MCF 10A (cell line): ENCODE results near the gene IQCN. TPM values are rescaled to one million over a fixed set of nuclear protein-coding genes. Genes with fewer than 3 reads are reported as not detected.

ENCODE experiments used
- BruUV-seq: library from RNA; stranded (reverse); fragments of 400-500 nt; replicated peaks from 2 replicates; lab custom pipeline; 2021; lab: Mats Ljungman, UMichigan
- CTCF ChIA-PET: fragments of 300-600 bp; sonication (Branson Sonifier 250); formaldehyde crosslinking; extraction: SDS; loops from one replicate; lab custom pipeline; 2021; ENCODE audit warnings: antibody characterized with exemption, inconsistent platforms; lab: Yijun Ruan, JAX
- POLR2A ChIA-PET: fragments of 300-600, 350-650 bp; sonication (Branson Sonifier 250); formaldehyde crosslinking; extraction: SDS; loops from one replicate; lab custom pipeline; 2020; ENCODE audit warnings: antibody characterized with exemption, inconsistent platforms; lab: Yijun Ruan, JAX
- DNase-seq: peaks from one replicate; pipeline ENCODE4 v3.0.0-alpha.2; 2018; ENCODE audit not compliant: unreplicated experiment
- H3K27ac Mint-ChIP-seq: one replicate; pipeline ENCODE4 v1.8.0; 2022; ENCODE audit warnings: mild to moderate bottlenecking, low read depth, mixed read lengths; ENCODE audit not compliant: unreplicated experiment
- H3K27me3 Mint-ChIP-seq: one replicate; pipeline ENCODE4 v1.8.0; 2022; ENCODE audit warnings: mixed read lengths; ENCODE audit not compliant: insufficient read depth, unreplicated experiment
- H3K36me3 Mint-ChIP-seq: one replicate; pipeline ENCODE4 v1.8.0; 2022; ENCODE audit warnings: mild to moderate bottlenecking, moderate library complexity, mixed read lengths; ENCODE audit not compliant: insufficient read depth, unreplicated experiment
- H3K4me1 Mint-ChIP-seq: one replicate; pipeline ENCODE4 v1.8.0; 2022; ENCODE audit warnings: mixed read lengths; ENCODE audit not compliant: insufficient read depth, unreplicated experiment
- H3K4me3 Mint-ChIP-seq: one replicate; pipeline ENCODE4 v1.8.0; 2022; ENCODE audit warnings: mild to moderate bottlenecking, moderate library complexity, mixed read lengths; ENCODE audit not compliant: unreplicated experiment
- H3K9me3 Mint-ChIP-seq: one replicate; pipeline ENCODE4 v1.8.0; 2022; ENCODE audit warnings: mixed read lengths; ENCODE audit not compliant: unreplicated experiment
- CTCF ChIP-seq: fragments of 200-600 bp; IDR thresholded peaks from one replicate; pipeline ENCODE4 v1.8.0; 2022; ENCODE audit warnings: antibody characterized with exemption, mild to moderate bottlenecking; ENCODE audit not compliant: unreplicated experiment
- intact Hi-C: fragments of 100-400 bp; cut with micrococcal nuclease; formaldehyde crosslinking; loops from 2 replicates; pipeline ENCODE4 v1.14.1; 2022
- total RNA-seq: library from RNA; stranded (reverse); gene quantifications from 2 replicates; pipeline ENCODE4 v1.2.3, GENCODE V29; 2022

IQCN gene
- total RNA-seq, 1 experiment from 2014 or later = 0.26 TPM

GRCh38 chr19:18273561-18274218 is 562 bp downstream of the IQCN start:
- TF ChIP-seq CTCF = no peak
- no TSS peak for BruUV-seq
- Mint-ChIP-seq H3K36me3 (peaks cover 39% of the 10 kb centered on the region), H3K4me1 (peaks cover 17% of the 10 kb centered on the region), H3K27me3 (no peaks in the 10 kb centered on the region), H3K4me3 (no peak overlapping the region), H3K9me3 (no peaks in the 10 kb centered on the region), H3K27ac (no peak overlapping the region)
- ChIA-PET CTCF (interaction anchor here (0.6 to 3.3 kb wide), 6 partner anchors 15 to 160 kb away, joined by 3 to 12 read pairs (median 3); no protein-coding TSS in a partner anchor), POLR2A (interaction anchor here (0.6 to 9.0 kb wide), 7 partner anchors 18 to 164 kb away, joined by 3 to 178 read pairs (median 4); partner anchors contain the start of genes LSM4 and MPV17L2)
- DNase-seq = no peak
- intact Hi-C loops = no loop called here

GRCh38 chr19:18271433-18271841 is 2.8 kb downstream of the IQCN start:
- ChIA-PET CTCF (interaction anchor here (0.6 to 1.2 kb wide), 3 partner anchors 9 to 230 kb away, joined by 3 to 10 read pairs (median 4); no protein-coding TSS in a partner anchor), POLR2A (no interaction called here)
- no TSS peak for BruUV-seq
- H3K9me3 Mint-ChIP-seq = no peaks in the 10 kb centered on the region
- H3K27ac Mint-ChIP-seq = no peak overlapping the region
- H3K4me1 Mint-ChIP-seq = peaks cover 17% of the 10 kb centered on the region
- peaks cover 18% of the 10 kb centered on the region for H3K36me3 Mint-ChIP-seq
- no peak for TF ChIP-seq CTCF
- no peaks in the 10 kb centered on the region for H3K27me3 Mint-ChIP-seq
- intact Hi-C loops = no loop called here
- no peak for DNase-seq
- H3K4me3 Mint-ChIP-seq = no peak overlapping the region

- no TSS peak for BruUV-seq
- Mint-ChIP-seq H3K27ac (no peak overlapping the region), H3K27me3 (no peaks in the 10 kb centered on the region), H3K9me3 (no peaks in the 10 kb centered on the region), H3K4me1 (peaks cover 13% of the 10 kb centered on the region), H3K4me3 (no peak overlapping the region), H3K36me3 (peaks cover 15% of the 10 kb centered on the region)
- POLR2A ChIA-PET = interaction anchor here (1.5 kb wide), 1 partner anchor 66 kb away, joined by 4 read pairs; no protein-coding TSS in a partner anchor
- intact Hi-C loops = no loop called here
- TF ChIP-seq CTCF = no peak
- DNase-seq = no peak
- CTCF ChIA-PET = interaction anchor here (0.6 to 1.6 kb wide), 5 partner anchors 9 to 59 kb away, joined by 3 to 6 read pairs (median 4); no protein-coding TSS in a partner anchor
Observed at GRCh38 chr19:18270326-18270725, 3.9 kb downstream of the IQCN start.

GRCh38 chr19:18269070-18269723 is 5.1 kb downstream of the IQCN start:
- H3K4me1 Mint-ChIP-seq = peaks cover 2% of the 10 kb centered on the region
- no peak for TF ChIP-seq CTCF
- POLR2A ChIA-PET = interaction anchor here (0.6 to 2.8 kb wide), 3 partner anchors 10 to 322 kb away, joined by 3 to 20 read pairs (median 4); no protein-coding TSS in a partner anchor
- no peak overlapping the region for H3K4me3 Mint-ChIP-seq
- CTCF ChIA-PET = interaction anchor here (0.6 to 1.6 kb wide), 4 partner anchors 10 to 210 kb away, joined by 3 to 6 read pairs (median 4); no protein-coding TSS in a partner anchor
- no peaks in the 10 kb centered on the region for H3K9me3 Mint-ChIP-seq
- BruUV-seq = no TSS peak
- DNase-seq = no peak
- no peaks in the 10 kb centered on the region for H3K27me3 Mint-ChIP-seq
- H3K27ac Mint-ChIP-seq = no peak overlapping the region
- H3K36me3 Mint-ChIP-seq = peaks cover 12% of the 10 kb centered on the region
- intact Hi-C loops = no loop called here
